Measurements from ENCODE around the gene SAXO1.

DNA sequence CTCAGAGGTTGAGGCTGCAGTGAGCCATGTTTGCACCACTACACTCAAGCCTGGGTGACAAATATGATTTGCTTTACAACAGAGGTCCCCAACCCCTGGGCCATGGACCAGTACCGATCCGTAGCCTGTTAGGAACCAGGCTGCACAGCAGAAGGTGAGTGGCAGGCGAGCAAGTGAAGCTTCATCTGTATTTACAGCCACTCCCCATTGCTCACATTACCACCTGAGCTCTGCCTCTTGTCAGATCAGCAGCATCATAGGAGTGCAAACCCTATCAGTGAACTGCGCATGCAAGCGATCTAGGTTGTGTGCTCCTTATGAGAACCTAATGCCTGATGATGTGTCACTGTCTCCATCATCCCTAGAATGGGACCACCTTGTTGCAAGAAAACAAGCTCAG lies 42.5 kb downstream of the SAXO1 start:
- TF ChIP-seq, protein P1, sequence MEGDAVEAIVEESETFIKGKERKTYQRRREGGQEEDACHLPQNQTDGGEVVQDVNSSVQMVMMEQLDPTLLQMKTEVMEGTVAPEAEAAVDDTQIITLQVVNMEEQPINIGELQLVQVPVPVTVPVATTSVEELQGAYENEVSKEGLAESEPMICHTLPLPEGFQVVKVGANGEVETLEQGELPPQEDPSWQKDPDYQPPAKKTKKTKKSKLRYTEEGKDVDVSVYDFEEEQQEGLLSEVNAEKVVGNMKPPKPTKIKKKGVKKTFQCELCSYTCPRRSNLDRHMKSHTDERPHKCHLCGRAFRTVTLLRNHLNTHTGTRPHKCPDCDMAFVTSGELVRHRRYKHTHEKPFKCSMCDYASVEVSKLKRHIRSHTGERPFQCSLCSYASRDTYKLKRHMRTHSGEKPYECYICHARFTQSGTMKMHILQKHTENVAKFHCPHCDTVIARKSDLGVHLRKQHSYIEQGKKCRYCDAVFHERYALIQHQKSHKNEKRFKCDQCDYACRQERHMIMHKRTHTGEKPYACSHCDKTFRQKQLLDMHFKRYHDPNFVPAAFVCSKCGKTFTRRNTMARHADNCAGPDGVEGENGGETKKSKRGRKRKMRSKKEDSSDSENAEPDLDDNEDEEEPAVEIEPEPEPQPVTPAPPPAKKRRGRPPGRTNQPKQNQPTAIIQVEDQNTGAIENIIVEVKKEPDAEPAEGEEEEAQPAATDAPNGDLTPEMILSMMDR (IDR thresholded peaks at IDR 0.05) = no peak
- TF ChIP-seq EZH2 (IDR thresholded peaks at IDR 0.05) (no peak), EZH2phosphoT487 (IDR thresholded peaks at IDR 0.05) (no peak)

All from neural progenitor cell (in vitro differentiated cells).